HUDEP-2 (cell line): ENCODE measurements around the gene GRID2.

Experiments used
- DNase-seq, 76 experiments: peaks; one replicate each; lab custom pipeline; 2025; ENCODE audit not compliant: unreplicated experiment in 76 of 76; lab: John Stamatoyannopoulos, UW

The GRID2 gene

DNA sequence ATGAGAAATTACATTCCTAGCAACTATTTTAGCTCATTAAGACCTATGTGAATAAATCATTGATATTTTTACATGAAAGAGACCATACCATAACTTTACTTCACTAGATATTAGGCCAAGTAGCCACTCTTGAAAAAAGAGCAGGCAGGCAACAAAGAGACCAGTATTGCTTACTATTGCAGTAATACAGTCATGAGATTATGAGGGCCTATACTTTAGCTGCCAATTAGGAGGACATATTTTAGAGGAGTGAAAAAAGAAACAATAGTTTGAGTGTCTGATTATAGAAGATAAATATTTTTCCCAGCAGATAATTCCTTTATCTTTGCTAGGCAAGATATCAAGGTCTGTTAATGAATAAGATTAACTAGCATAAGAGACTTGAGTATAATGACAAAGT is 739.0 kb downstream of the GRID2 start:
- DNase-seq, result no peak

GRCh38 chr4:93053140-93053539 is 749.4 kb downstream of the GRID2 start:
- no peak for DNase-seq

- no peak for DNase-seq
Measured at GRCh38 chr4:93061826-93062225, 758.1 kb downstream of the GRID2 start.

DNA sequence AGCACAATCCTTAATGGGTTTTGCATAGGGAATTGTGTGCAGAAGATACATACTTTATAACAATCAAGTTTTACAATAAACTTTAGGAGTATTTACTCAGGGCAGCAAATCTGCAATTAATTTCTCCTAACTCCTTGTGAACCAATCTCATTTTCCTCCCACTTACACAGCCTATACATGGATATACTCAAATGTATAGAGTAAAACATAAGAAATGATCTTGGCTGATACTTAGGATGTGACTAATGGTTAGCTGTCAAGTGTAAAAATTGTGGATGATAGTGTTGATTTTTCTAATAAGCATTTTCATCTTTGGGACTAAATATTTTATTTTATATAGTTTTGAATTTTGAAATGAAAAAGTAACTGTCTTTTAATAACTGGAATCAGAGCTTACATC is 759.6 kb downstream of the GRID2 start:
- DNase-seq, result no peak

GRCh38 chr4:93065790-93066189 is 762.0 kb downstream of the GRID2 start:
- DNase-seq, result no peak

- no peak for DNase-seq
Measured at GRCh38 chr4:93066749-93067148, 763.0 kb downstream of the GRID2 start.

DNA sequence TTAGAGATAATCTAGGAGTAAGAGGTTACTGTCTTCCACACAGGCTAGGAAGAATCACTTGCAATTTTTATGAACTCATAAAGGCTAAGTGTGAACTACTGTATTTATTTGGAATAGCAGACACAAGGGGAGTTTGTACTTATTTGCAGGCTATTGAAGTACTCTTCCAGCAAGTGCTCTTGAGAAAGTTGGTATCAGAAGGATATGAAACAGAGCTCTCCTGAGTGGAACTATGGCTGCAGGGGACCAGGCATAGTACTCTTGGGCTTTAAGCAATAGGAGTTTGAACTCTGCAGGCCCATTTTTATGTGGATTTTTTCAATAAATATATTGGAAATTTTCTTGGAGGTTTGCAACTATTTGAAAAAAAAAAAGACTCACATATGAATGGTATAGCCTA is 768.5 kb downstream of the GRID2 start:
- no peak for DNase-seq

DNA sequence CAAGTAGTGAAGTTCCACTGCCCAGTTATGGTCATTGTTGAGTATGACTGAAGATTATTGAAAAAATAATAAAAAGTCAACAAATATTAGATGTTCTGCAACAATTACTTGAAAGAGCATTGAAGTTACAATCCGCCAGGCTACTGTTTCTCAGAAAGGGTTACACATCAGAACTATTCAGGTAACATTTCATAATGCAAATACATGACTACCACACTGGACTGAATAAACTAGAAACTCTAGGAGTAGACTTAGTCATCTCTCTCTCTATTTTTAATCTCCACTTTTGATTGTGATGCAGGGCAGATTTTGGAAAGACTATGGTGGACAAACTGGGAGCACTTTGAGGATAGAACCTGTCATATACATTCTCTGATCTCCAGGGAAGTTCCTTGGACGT is 776.5 kb downstream of the GRID2 start:
- DNase-seq, result no peak

GRCh38 chr4:93084599-93085305 is 781.0 kb downstream of the GRID2 start:
- DNase-seq, result no peak

GRCh38 chr4:93086356-93086755 is 782.6 kb downstream of the GRID2 start:
- no peak for DNase-seq

DNA sequence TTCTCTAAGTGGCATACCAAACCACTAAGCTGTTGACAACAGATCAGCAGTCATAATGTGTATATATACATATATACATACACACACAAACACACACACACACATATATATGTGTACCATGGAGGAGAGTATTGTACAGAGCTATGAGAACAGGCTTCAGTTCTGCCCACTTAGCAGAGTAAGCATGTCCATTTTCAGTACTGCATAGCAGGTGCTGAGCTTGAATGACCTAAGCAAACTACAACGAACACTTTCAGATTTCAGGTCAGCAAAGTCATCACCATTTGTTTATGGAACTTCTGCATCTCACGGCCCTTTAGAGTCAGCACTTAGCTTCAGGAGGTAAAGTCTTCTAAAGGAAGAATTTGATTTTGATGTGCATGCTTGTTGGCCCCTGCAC is 789.0 kb downstream of the GRID2 start:
- no peak for DNase-seq

DNA sequence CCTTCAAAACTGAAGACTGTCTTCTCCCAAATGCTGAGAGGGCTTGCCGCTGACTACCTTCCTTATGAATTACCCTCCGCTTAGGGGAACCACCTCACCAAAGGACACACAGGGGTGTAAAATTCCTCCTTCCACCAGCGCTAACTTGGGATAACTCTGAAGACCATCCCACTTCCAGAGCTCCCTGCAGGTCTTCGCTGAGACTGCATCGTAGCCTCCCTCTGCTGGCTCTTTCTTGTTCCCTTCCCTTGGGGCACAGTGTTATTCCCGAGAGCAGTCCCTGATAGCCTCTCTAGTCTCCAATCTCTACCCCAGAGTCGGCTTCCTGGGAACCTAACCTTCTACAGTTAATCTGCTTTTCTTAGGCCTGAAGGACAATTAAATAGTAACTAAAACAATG is 799.3 kb downstream of the GRID2 start:
- DNase-seq, result no peak

DNA sequence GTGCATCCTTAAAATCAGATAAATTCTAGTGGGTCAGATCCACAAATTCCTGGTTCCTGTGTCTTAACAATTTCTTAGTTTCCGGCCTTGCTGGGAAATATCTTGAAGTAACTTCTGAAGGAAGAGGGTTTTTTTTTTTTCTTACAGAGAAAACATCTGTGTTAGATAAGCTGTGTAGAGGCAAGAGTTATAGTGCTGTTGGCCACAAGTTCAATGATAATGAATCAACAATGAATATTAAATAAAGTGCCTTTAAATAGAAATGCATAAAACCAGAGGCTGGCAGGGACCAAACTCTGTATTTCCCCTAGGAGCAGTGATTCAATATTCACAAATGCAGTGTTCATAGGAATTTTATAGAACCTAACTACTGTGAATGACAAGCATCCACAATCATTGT is 812.9 kb downstream of the GRID2 start:
- no peak for DNase-seq

DNA sequence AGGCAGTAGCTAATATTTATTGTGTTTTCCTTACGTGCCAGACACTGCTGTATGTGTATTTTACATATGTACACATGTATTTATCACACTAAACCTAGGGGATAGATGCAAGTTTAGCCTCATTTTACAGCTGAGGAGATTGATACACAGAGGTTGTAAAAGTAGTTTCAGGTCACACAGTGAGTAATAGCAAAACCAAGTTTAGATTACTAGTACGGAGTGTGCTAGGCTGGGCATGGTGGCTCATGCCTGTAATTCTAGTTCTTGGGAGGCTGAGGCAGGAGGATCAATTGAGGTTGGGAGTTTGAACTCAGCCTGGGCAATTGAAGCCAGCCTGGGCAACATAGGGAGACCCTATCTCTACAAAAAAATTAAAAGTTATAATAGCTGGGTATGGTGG is 823.7 kb downstream of the GRID2 start:
- DNase-seq, result no peak

- no peak for DNase-seq
Measured at GRCh38 chr4:93132631-93133030, 828.9 kb downstream of the GRID2 start.

- no peak for DNase-seq
Measured at GRCh38 chr4:93139118-93139517, 835.4 kb downstream of the GRID2 start.

DNA sequence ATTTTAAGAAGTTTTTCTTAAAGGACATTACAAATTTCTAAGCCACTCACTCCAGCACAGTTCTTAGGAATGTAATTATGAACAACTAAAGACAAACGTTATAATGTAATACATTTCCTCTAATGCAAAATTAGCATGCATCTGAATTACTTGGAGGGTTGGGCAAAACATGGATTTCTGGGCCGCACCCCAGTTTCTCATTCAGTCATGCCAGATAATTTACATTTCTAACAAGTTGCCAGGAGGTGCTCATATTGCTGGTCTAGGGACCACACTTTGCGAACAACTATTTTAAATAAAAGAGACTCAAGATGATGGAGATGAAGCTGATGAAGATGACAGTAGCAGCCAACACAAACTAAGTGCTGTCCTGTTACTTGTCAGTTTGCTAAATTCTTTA is 840.1 kb downstream of the GRID2 start:
- no peak for DNase-seq

- no peak for DNase-seq
Measured at GRCh38 chr4:93144644-93145043, 840.9 kb downstream of the GRID2 start.

GRCh38 chr4:93147524-93148212 is 843.9 kb downstream of the GRID2 start:
- no peak for DNase-seq

GRCh38 chr4:93152491-93152890 is 848.7 kb downstream of the GRID2 start:
- no peak for DNase-seq

DNA sequence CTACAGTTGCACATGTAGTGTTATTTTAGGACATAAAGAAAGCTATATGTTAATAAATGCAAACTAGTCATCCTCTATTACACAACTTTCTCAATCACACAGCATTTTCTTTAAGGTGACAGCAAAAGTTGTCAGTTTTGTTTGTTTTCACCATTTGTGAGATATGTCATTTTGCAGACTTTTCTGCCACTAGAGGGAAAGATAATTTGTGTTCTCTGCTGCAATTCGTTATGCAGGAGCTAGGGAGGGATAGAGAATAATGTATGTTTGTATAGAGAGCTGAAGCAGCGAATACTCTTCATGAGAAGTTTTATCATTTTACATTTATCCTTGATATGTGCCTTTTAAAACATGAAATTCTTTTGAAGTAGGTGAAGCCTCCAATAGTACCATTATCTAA is 854.2 kb downstream of the GRID2 start:
- DNase-seq, result no peak

- no peak for DNase-seq
Measured at GRCh38 chr4:93168053-93168452, 864.3 kb downstream of the GRID2 start.

GRCh38 chr4:93169966-93170365 is 866.2 kb downstream of the GRID2 start:
- DNase-seq, result no peak
